ENCODE results near the gene EPN2. TPM values are rescaled to one million over a fixed set of nuclear protein-coding genes. Genes with fewer than 3 reads are reported as not detected.

EPN2 gene
- polyA plus RNA-seq, 1 donor from 2014 or later: 37.8 TPM

- no peaks in the 10 kb centered on the region for H3K9me3 ChIP-seq (ENCODE audit: low read length)
- H3K27ac ChIP-seq (ENCODE audit: low read length): no peak overlapping the region
- no peaks in the 10 kb centered on the region for H3K36me3 ChIP-seq (ENCODE audit: insufficient read depth, low read length)
- no peaks in the 10 kb centered on the region for H4K20me1 ChIP-seq (ENCODE audit: insufficient read depth)
- H2AFZ ChIP-seq (ENCODE audit: low read depth, low read length): no peak overlapping the region
- no peaks in the 10 kb centered on the region for H3K9me2 ChIP-seq (ENCODE audit: insufficient read depth, low read length)
- no peaks in the 10 kb centered on the region for H3K79me2 ChIP-seq (replicated peaks; ENCODE audit: insufficient read depth, low read length)
- H3F3A ChIP-seq (ENCODE audit: insufficient read depth, low read length, poor library complexity, severe bottlenecking): no peaks in the 10 kb centered on the region
- H3K4me2 ChIP-seq (ENCODE audit: low read length): no peak overlapping the region
- H3K27me3 ChIP-seq (ENCODE audit: insufficient read depth, low read depth, low read length): no peaks in the 10 kb centered on the region
- no peak overlapping the region for H3K4me3 ChIP-seq (ENCODE audit: low read length)
- H3K9ac ChIP-seq (ENCODE audit: low read length): no peak overlapping the region
- TF ChIP-seq TAF1 (IDR thresholded peaks at IDR 0.05; ENCODE audit: low read depth) (no peak), REST (IDR thresholded peaks at IDR 0.05; ENCODE audit: borderline replicate concordance) (no peak), EZH2 (IDR thresholded peaks at IDR 0.05; ENCODE audit: borderline replicate concordance, insufficient read depth, low read length, poor library complexity, severe bottlenecking) (no peak), RAD21 (conservative IDR thresholded peaks at IDR 0.05) (no peak), MXI1 (conservative IDR thresholded peaks at IDR 0.05; ENCODE audit: poor library complexity, severe bottlenecking) (no peak), POLR2AphosphoS5 (IDR thresholded peaks at IDR 0.05) (no peak), SMC3 (conservative IDR thresholded peaks at IDR 0.05; ENCODE audit: poor library complexity) (no peak), EP300 (conservative IDR thresholded peaks at IDR 0.05; ENCODE audit: poor library complexity, severe bottlenecking) (no peak), CTCF (IDR thresholded peaks at IDR 0.05; ENCODE audit: poor library complexity, severe bottlenecking) (no peak)
Observed at GRCh38 chr17:19344311-19345066, 107.3 kb downstream of the EPN2 start.

GRCh38 chr17:19345067-19345460, 107.9 kb downstream of the EPN2 start:
- no peak for TF ChIP-seq EZH2 (IDR thresholded peaks at IDR 0.05; ENCODE audit: borderline replicate concordance, insufficient read depth, low read length, poor library complexity, severe bottlenecking)
- no peak for TF ChIP-seq TAF1 (IDR thresholded peaks at IDR 0.05; ENCODE audit: low read depth)
- TF ChIP-seq REST (IDR thresholded peaks at IDR 0.05; ENCODE audit: borderline replicate concordance): no peak
- TF ChIP-seq RAD21 (conservative IDR thresholded peaks at IDR 0.05): no peak
- TF ChIP-seq POLR2AphosphoS5 (IDR thresholded peaks at IDR 0.05): no peak
- no peak for TF ChIP-seq CTCF (IDR thresholded peaks at IDR 0.05; ENCODE audit: poor library complexity, severe bottlenecking)
- no peak for TF ChIP-seq MXI1 (conservative IDR thresholded peaks at IDR 0.05; ENCODE audit: poor library complexity, severe bottlenecking)
- no peak for TF ChIP-seq EP300 (conservative IDR thresholded peaks at IDR 0.05; ENCODE audit: poor library complexity, severe bottlenecking)
- no peak for TF ChIP-seq SMC3 (conservative IDR thresholded peaks at IDR 0.05; ENCODE audit: poor library complexity)
- Histone ChIP-seq H3F3A (ENCODE audit: insufficient read depth, low read length, poor library complexity, severe bottlenecking) (no peaks in the 10 kb centered on the region), H3K4me3 (ENCODE audit: low read length) (no peak overlapping the region), H3K9me3 (ENCODE audit: low read length) (no peaks in the 10 kb centered on the region), H3K4me2 (ENCODE audit: low read length) (no peak overlapping the region), H3K36me3 (ENCODE audit: insufficient read depth, low read length) (no peaks in the 10 kb centered on the region), H3K79me2 (replicated peaks; ENCODE audit: insufficient read depth, low read length) (no peaks in the 10 kb centered on the region), H3K27me3 (ENCODE audit: insufficient read depth, low read depth, low read length) (no peaks in the 10 kb centered on the region), H3K9ac (ENCODE audit: low read length) (no peak overlapping the region), H4K20me1 (ENCODE audit: insufficient read depth) (no peaks in the 10 kb centered on the region), H2AFZ (ENCODE audit: low read depth, low read length) (no peak overlapping the region), H3K27ac (ENCODE audit: low read length) (no peak overlapping the region), H3K9me2 (ENCODE audit: insufficient read depth, low read length) (no peaks in the 10 kb centered on the region)
